GM12878 (cell line): ENCODE results near the gene MIEF1. TPM values are rescaled to one million over a fixed set of nuclear protein-coding genes. Genes with fewer than 3 reads are reported as not detected.

Experiments used
- ATAC-seq: fragments of 200-7000 bp; cut with Tn5 transposase; 3 replicates; pipeline ENCODE4 v1.9.1; 2020; ENCODE audit warnings: mild to moderate bottlenecking, moderate library complexity
- BruUV-seq: library from RNA; stranded (reverse); fragments of 400-500 nt; replicated peaks from 2 replicates; lab custom pipeline; 2021; lab: Mats Ljungman, UMichigan
- CTCF ChIA-PET: fragments of 300-600 bp; sonication (Branson Sonifier 250); formaldehyde crosslinking; extraction: SDS; loops from one replicate; lab custom pipeline; 2021; ENCODE audit warnings: inconsistent platforms; lab: Yijun Ruan, JAX
- POLR2A ChIA-PET: fragments of 350-600 bp; formaldehyde crosslinking; extraction: SDS; loops from one replicate; lab custom pipeline; 2021; ENCODE audit warnings: inconsistent platforms; lab: Charles Lee
- RAD21 ChIA-PET: fragments of 300-600 bp; sonication (Branson Sonifier 250); formaldehyde crosslinking; loops from one replicate; lab custom pipeline; 2023; ENCODE audit warnings: antibody characterized with exemption; ENCODE audit not compliant: unreplicated experiment; lab: Charles Lee
- SMC1A ChIA-PET: fragments of 300-600 bp; sonication (Branson Sonifier 250); formaldehyde crosslinking; loops from one replicate; lab custom pipeline; 2023; ENCODE audit not compliant: unreplicated experiment, uncharacterized antibody; lab: Charles Lee
- DNase-seq: peaks from one replicate; pipeline ENCODE4 v3.0.0-alpha.2; 2011; ENCODE audit warnings: low read depth, low spot score
- FAIRE-seq: peaks from 3 replicates; lab custom pipeline; 2011; peaks lifted over from hg19 to GRCh38; lab: Jason Lieb, UNC
- H2AFZ ChIP-seq: 2 replicates; pipeline ENCODE4 v1.6.0; 2011; ENCODE audit warnings: low read depth, low read length, control low read depth; ENCODE audit not compliant: control insufficient read depth
- H3K27ac ChIP-seq: 2 replicates; pipeline ENCODE4 v1.5.1; 2011; ENCODE audit warnings: control low read depth; ENCODE audit not compliant: control insufficient read depth, insufficient read depth
- H3K27me3 ChIP-seq, 2 experiments: replicated peaks in 1 of 2; 2 replicates each; pipeline versions ENCODE4 v1.6.0 to v1.6.1; 2011; ENCODE audit warnings: low read length in 1 of 2; ENCODE audit not compliant: control insufficient read depth in 2 of 2, insufficient read depth in 2 of 2
- H3K36me3 ChIP-seq, 2 experiments: 2 replicates each; pipeline ENCODE4 v1.5.1; 2011; ENCODE audit warnings: low read length in 1 of 2; ENCODE audit not compliant: control insufficient read depth in 2 of 2, insufficient read depth in 2 of 2
- H3K4me1 ChIP-seq: 2 replicates; pipeline ENCODE4 v1.6.1; 2011; ENCODE audit warnings: mild to moderate bottlenecking, low read length, moderate library complexity, mixed read lengths; ENCODE audit not compliant: control insufficient read depth, insufficient read depth
- H3K4me2 ChIP-seq: 2 replicates; pipeline ENCODE4 v1.6.0; 2011; ENCODE audit warnings: control low read depth; ENCODE audit not compliant: control insufficient read depth, insufficient read depth
- H3K4me3 ChIP-seq: fragments of 200-600 bp; sonication (generic); 2 replicates; pipeline ENCODE4 v1.5.1; 2016
- H3K79me2 ChIP-seq: 2 replicates; pipeline ENCODE4 v1.6.0; 2011; ENCODE audit warnings: low read length; ENCODE audit not compliant: control insufficient read depth, insufficient read depth
- H3K9ac ChIP-seq: 2 replicates; pipeline ENCODE4 v1.8.0; 2011; ENCODE audit warnings: low read length, control low read depth, mixed read lengths; ENCODE audit not compliant: control insufficient read depth, insufficient read depth
- H3K9me3 ChIP-seq: replicated peaks from 3 replicates; pipeline ENCODE4 v1.5.1; 2011; ENCODE audit warnings: mild to moderate bottlenecking, low read length; ENCODE audit not compliant: control insufficient read depth, insufficient read depth
- H4K20me1 ChIP-seq: 2 replicates; pipeline ENCODE4 v1.6.0; 2011; ENCODE audit not compliant: control insufficient read depth, insufficient read depth
- CHD4 ChIP-seq: fragments of 200-600 bp; sonication (generic); IDR thresholded peaks from 2 replicates; pipeline ENCODE4 v1.6.1; 2016; ENCODE audit warnings: mild to moderate bottlenecking
- EGR1 ChIP-seq, 2 experiments: IDR thresholded peaks; 1 replicate in 1 of 2; 2 replicates in 1 of 2; pipeline ENCODE4 v1.6.1; 2011 to 2012; ENCODE audit warnings: low read depth in 2 of 2, low read length in 2 of 2, borderline replicate concordance in 1 of 2, mild to moderate bottlenecking in 1 of 2, moderate library complexity in 1 of 2
- STAT3 ChIP-seq: IDR thresholded peaks from 2 replicates; pipeline ENCODE4 v1.6.1; 2011; ENCODE audit warnings: low read depth, low read length, improper control_type of control experiment
- ZSCAN29 ChIP-seq: fragments of 450-650 bp; IDR thresholded peaks from 2 replicates; pipeline ENCODE4 v1.6.1; 2017; ENCODE audit warnings: mild to moderate bottlenecking, moderate library complexity
- WGBS: methylation state at CpG from one replicate; pipeline ENCODE4 v1.1.6; 2016; ENCODE audit warnings: low lambda C conversion rate; ENCODE audit not compliant: insufficient replicate concordance, insufficient coverage; ENCODE audit errors: missing lambda C conversion rate; 5-methylcytosine and 5-hydroxymethylcytosine counted together
- in situ Hi-C: fragments of 300-500 bp; cut with MboI; formaldehyde crosslinking; loops from 9 replicates; pipeline ENCODE4 v1.14.3; 2018; ENCODE audit warnings: mixed read lengths
- intact Hi-C: fragments of 100-400 bp; cut with micrococcal nuclease; formaldehyde crosslinking; loops from one replicate; pipeline ENCODE4 v1.14.2; 2022; ENCODE audit not compliant: unreplicated experiment
- polyA plus RNA-seq, 11 experiments: library from polyadenylated mRNA; depleted of rRNA in 4 of 11; unstranded in 6 of 11; stranded (reverse) in 5 of 11; fragments of >200 nt; fragmentation: Nextera tagmentation in 4 of 11; fragmentation: Illumina TruSeq in 1 of 11; extraction: Ambion mirVana in 4 of 11; extraction: Trizol in 1 of 11; gene quantifications; 1 replicate in 1 of 11; 2 replicates in 10 of 11; pipeline versions ENCODE4 v1.2.1 to v1.2.3, GENCODE V29; 2011 to 2016; ENCODE audit warnings: inconsistent platforms in 2 of 11, missing spikeins in 2 of 11, low read depth in 1 of 11
- total RNA-seq, 4 experiments: library from RNA; depleted of rRNA in 3 of 4; stranded (reverse); fragments of >200 nt in 3 of 4; fragmentation: Illumina TruSeq in 1 of 4; extraction: Trizol in 1 of 4; gene quantifications; 2 replicates each; pipeline versions ENCODE4 v1.2.1 to v1.2.3, GENCODE V29; 2013 to 2021
- TF ChIP-seq, protein P1 (sequence below): fragments of 450-650 bp; IDR thresholded peaks from 2 replicates; pipeline ENCODE4 v1.6.1; 2017; ENCODE audit warnings: antibody characterized with exemption, mild to moderate bottlenecking, moderate library complexity
- TF ChIP-seq, protein P2 (sequence below): fragments of 150-350 bp; IDR thresholded peaks from 2 replicates; pipeline ENCODE4 v1.6.1; 2014; ENCODE audit warnings: mild to moderate bottlenecking, low read depth, low read length

MIEF1 gene
- total and polyA plus RNA-seq, 10 of the 15 experiments (the other 5 are each of a cell fraction or from before 2014, with no cell fraction given) = 12.4 to 52.3 (median 29.3) TPM

DNA sequence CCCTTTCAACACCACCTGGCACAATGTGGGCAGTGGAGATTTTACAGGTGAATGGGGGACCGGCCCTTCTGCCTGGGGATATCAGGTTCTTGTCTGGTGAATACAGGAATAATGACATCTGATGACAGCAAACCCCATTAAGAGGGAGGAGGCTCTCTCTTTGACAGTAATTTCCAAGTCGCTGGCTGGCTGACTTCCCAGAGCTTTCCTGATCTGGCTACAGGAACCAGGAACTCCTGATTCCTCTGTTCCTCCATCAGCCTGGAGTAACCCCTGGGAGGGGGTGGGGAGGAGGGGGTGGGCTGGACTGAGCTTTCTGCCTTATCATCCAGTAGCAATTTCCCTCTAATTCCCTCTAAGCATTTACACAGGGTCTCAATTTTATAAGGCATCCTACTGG, 3.7 kb upstream of the MIEF1 start:
- RAD21 ChIA-PET = interaction anchor here (2.7 kb wide), 1 partner anchor 30 kb away, joined by 28 read pairs; no protein-coding TSS in a partner anchor
- Histone ChIP-seq H3K9me3 (no peaks in the 10 kb centered on the region), H3K4me3 (no peak overlapping the region), H3K4me1 (no peaks in the 10 kb centered on the region), H3K27ac (no peak overlapping the region), H3K79me2 (peaks cover 13% of the 10 kb centered on the region), H2AFZ (no peak overlapping the region), H3K4me2 (no peak overlapping the region), H3K9ac (no peak overlapping the region), H3K36me3 (no peaks in the 10 kb centered on the region), H4K20me1 (no peaks in the 10 kb centered on the region), H3K27me3 (no peaks in the 10 kb centered on the region)
- POLR2A ChIA-PET = no interaction called here
- CTCF ChIA-PET = interaction anchor here (1.3 to 15.7 kb wide), 3 partner anchors 16 to 99 kb away, joined by 8 to 372 read pairs (median 12); partner anchors contain the start of genes ATF4, RPS19BP1 and TAB1
- FAIRE-seq = no peak
- intact Hi-C loops (no loop called here), in situ Hi-C loops (no loop called here)
- no TSS peak for BruUV-seq
- no peak for DNase-seq
- SMC1A ChIA-PET = interaction anchor here (0.9 to 1.6 kb wide), 3 partner anchors 17 to 21 kb away, joined by 3 to 5 read pairs (median 3); no protein-coding TSS in a partner anchor
- ATAC-seq = no peak
- 78% methylated on average over 2 of the region's 2 CpGs for WGBS
- no peak for TF ChIP-seq EGR1 (IDR thresholded peaks at IDR 0.05; ENCODE audit: borderline replicate concordance in 1 of 2, low read depth in 2 of 2, low read length in 2 of 2)
- TF ChIP-seq, protein P1, sequence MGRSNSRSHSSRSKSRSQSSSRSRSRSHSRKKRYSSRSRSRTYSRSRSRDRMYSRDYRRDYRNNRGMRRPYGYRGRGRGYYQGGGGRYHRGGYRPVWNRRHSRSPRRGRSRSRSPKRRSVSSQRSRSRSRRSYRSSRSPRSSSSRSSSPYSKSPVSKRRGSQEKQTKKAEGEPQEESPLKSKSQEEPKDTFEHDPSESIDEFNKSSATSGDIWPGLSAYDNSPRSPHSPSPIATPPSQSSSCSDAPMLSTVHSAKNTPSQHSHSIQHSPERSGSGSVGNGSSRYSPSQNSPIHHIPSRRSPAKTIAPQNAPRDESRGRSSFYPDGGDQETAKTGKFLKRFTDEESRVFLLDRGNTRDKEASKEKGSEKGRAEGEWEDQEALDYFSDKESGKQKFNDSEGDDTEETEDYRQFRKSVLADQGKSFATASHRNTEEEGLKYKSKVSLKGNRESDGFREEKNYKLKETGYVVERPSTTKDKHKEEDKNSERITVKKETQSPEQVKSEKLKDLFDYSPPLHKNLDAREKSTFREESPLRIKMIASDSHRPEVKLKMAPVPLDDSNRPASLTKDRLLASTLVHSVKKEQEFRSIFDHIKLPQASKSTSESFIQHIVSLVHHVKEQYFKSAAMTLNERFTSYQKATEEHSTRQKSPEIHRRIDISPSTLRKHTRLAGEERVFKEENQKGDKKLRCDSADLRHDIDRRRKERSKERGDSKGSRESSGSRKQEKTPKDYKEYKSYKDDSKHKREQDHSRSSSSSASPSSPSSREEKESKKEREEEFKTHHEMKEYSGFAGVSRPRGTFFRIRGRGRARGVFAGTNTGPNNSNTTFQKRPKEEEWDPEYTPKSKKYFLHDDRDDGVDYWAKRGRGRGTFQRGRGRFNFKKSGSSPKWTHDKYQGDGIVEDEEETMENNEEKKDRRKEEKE = no peak

DNA sequence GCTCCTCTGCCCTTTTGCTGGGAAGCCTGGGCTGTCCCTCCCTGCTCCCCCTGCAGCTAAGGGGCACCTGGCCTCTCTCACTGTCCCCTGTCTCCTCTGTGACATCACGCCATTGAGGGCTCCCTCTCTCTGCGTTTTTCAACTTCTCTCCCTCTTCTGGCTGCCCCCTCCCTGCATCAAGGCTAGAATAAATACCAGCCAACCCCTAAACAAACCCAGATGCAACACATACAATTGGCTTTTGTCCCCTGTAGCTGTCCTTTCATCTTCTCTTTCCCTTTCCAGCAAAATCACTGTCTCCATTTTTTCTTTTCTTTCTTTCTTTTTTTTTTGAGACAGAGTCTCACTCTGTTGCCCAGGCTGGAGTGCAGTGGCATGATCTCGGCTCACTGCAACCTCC, 3.3 kb upstream of the MIEF1 start:
- no peak overlapping the region for H3K27ac ChIP-seq
- no TSS peak for BruUV-seq
- no peaks in the 10 kb centered on the region for H3K36me3 ChIP-seq
- in situ Hi-C loops = no loop called here
- SMC1A ChIA-PET = interaction anchor here (1.3 to 1.6 kb wide), 2 partner anchors 16 to 21 kb away, joined by 3 to 5 read pairs; no protein-coding TSS in a partner anchor
- DNase-seq (no peak), FAIRE-seq (no peak), ATAC-seq (no peak)
- CTCF ChIA-PET = interaction anchor here (1.3 to 15.7 kb wide), 2 partner anchors 16 to 29 kb away, joined by 8 to 372 read pairs; partner anchors contain the start of genes ATF4 and RPS19BP1
- H3K9ac ChIP-seq = no peak overlapping the region
- peaks cover 17% of the 10 kb centered on the region for H3K79me2 ChIP-seq
- no peaks in the 10 kb centered on the region for H4K20me1 ChIP-seq
- H3K4me1 ChIP-seq = 0 out of 2 replicates have a peak, but pooled peaks cover 4% of the 10 kb centered on the region
- POLR2A ChIA-PET = no interaction called here
- H2AFZ ChIP-seq = no peak overlapping the region
- no peaks in the 10 kb centered on the region for H3K27me3 ChIP-seq
- no peak overlapping the region for H3K4me2 ChIP-seq
- no peak overlapping the region for H3K4me3 ChIP-seq
- 60% methylated on average over 3 of the region's 3 CpGs for WGBS
- TF ChIP-seq STAT3 (no peak), CHD4 (no peak), ZSCAN29 (no peak)
- TF ChIP-seq, protein P2, sequence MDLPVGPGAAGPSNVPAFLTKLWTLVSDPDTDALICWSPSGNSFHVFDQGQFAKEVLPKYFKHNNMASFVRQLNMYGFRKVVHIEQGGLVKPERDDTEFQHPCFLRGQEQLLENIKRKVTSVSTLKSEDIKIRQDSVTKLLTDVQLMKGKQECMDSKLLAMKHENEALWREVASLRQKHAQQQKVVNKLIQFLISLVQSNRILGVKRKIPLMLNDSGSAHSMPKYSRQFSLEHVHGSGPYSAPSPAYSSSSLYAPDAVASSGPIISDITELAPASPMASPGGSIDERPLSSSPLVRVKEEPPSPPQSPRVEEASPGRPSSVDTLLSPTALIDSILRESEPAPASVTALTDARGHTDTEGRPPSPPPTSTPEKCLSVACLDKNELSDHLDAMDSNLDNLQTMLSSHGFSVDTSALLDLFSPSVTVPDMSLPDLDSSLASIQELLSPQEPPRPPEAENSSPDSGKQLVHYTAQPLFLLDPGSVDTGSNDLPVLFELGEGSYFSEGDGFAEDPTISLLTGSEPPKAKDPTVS = no peak
- intact Hi-C loops = no loop called here
- H3K9me3 ChIP-seq = no peaks in the 10 kb centered on the region
- RAD21 ChIA-PET = no interaction called here
